ENCODE data around the gene RTF2.
A peak's percentile ranks its signal among the peaks of the same experiment; 100 is the strongest.
"Not testable (repeated sequence)": the region's sequence is repeated elsewhere in the genome, so short reads cannot be mapped to it uniquely, and the experiment has no call there.

Gene RTF2

GRCh38 chr20:56503916-56504315 lies 35.5 kb downstream of the RTF2 start:
- DNase-seq (ENCODE audit: low spot score): no peak

GRCh38 chr20:56504373-56505005 lies 36.1 kb downstream of the RTF2 start:
- DNase-seq (ENCODE audit: low spot score): peak; percentile 65

GRCh38 chr20:56506103-56506502 lies 37.7 kb downstream of the RTF2 start:
- no peak for DNase-seq (ENCODE audit: low spot score)

- DNase-seq (ENCODE audit: low spot score): no peak
Observed at GRCh38 chr20:56511926-56512325, 43.5 kb downstream of the RTF2 start.

- no peak for DNase-seq (ENCODE audit: low spot score)
Observed at GRCh38 chr20:56513161-56514150, 45.0 kb downstream of the RTF2 start.

GRCh38 chr20:56516631-56517030 lies 48.2 kb downstream of the RTF2 start:
- no peak for DNase-seq (ENCODE audit: low spot score)

GRCh38 chr20:56517211-56517610 lies 48.8 kb downstream of the RTF2 start:
- DNase-seq (ENCODE audit: low spot score): no peak

- no peak for DNase-seq (ENCODE audit: low spot score)
Observed at GRCh38 chr20:56517641-56518040, 49.2 kb downstream of the RTF2 start.

- no peak for DNase-seq (ENCODE audit: low spot score)
Observed at GRCh38 chr20:56518126-56518525, 49.7 kb downstream of the RTF2 start.

GRCh38 chr20:56518721-56519398 lies 50.4 kb downstream of the RTF2 start:
- no peak for DNase-seq (ENCODE audit: low spot score)

- DNase-seq (ENCODE audit: low spot score): no peak
Observed at GRCh38 chr20:56519551-56519950, 51.1 kb downstream of the RTF2 start.

- no peak for DNase-seq (ENCODE audit: low spot score)
Observed at GRCh38 chr20:56520180-56520579, 51.8 kb downstream of the RTF2 start.

- DNase-seq (ENCODE audit: low spot score): not testable (repeated sequence)
Observed at GRCh38 chr20:56520746-56521354, 52.4 kb downstream of the RTF2 start.

- DNase-seq (ENCODE audit: low spot score): no peak
Observed at GRCh38 chr20:56522311-56522710, 53.9 kb downstream of the RTF2 start.

- DNase-seq (ENCODE audit: low spot score): not testable (repeated sequence)
Observed at GRCh38 chr20:56524444-56524843, 56.0 kb downstream of the RTF2 start, which contains the start of gene FAM209A. Gene FAM209A (plus strand): TSS chr20:56524744. CDS start chr20:56524809, 65 bp downstream.

- no peak for DNase-seq (ENCODE audit: low spot score)
Observed at GRCh38 chr20:56527521-56527920, 59.1 kb downstream of the RTF2 start.

- DNase-seq (ENCODE audit: low spot score): not testable (repeated sequence)
Observed at GRCh38 chr20:56532946-56533345, 64.5 kb downstream of the RTF2 start, which contains the start of gene FAM209B. Gene FAM209B (plus strand): TSS chr20:56533246. CDS start chr20:56533342, 96 bp downstream.

- no peak for DNase-seq (ENCODE audit: low spot score)
Observed at GRCh38 chr20:56537997-56538396, 69.6 kb downstream of the RTF2 start.

- DNase-seq (ENCODE audit: low spot score): no peak
Observed at GRCh38 chr20:56540415-56540814, 72.0 kb downstream of the RTF2 start.

- no peak for DNase-seq (ENCODE audit: low spot score)
Observed at GRCh38 chr20:56542489-56543030, 74.1 kb downstream of the RTF2 start.

GRCh38 chr20:56551571-56551970 lies 83.1 kb downstream of the RTF2 start:
- DNase-seq (ENCODE audit: low spot score): no peak

All from iPS-NIHi11 (cell line).